GM19468 (cell line): ENCODE results near the gene FBXL14.

Experiments
- ATAC-seq: cut with Tn5 transposase; IDR thresholded peaks from one replicate; pipeline ENCODE4 v1.9.1; 2021; ENCODE audit warnings: mild to moderate bottlenecking, moderate library complexity, moderate number of reproducible peaks; ENCODE audit not compliant: unreplicated experiment; ENCODE audit errors: extremely low read depth

Gene FBXL14

GRCh38 chr12:1542599-1542998, 51.8 kb downstream of the FBXL14 start:
- ATAC-seq: no peak

DNA sequence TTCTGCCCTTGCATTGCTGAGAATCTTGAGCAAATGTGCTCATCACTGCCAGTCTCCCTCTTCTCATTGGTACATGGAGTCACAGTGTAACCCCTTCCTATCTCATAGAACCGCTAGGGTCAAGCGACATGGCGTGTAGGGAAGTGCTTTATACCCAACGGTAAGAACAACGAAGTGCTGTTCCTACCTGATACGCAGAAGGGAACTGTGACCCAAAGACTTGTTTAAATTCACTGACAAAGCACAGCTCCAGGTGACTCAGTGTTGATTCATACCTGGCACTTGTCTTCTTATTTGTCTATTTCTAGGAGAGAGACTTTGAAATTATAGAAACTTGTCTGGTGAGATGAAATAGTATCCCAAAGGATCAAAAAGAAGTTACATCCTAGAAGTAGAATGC, 53.7 kb downstream of the FBXL14 start:
- ATAC-seq: no peak

GRCh38 chr12:1539135-1539534, 55.2 kb downstream of the FBXL14 start:
- ATAC-seq: no peak

- no peak for ATAC-seq
Measured at GRCh38 chr12:1536817-1537216, 57.6 kb downstream of the FBXL14 start.

- peak; percentile 15 for ATAC-seq
Measured at GRCh38 chr12:1534748-1535147, 59.6 kb downstream of the FBXL14 start.

GRCh38 chr12:1533602-1534304, 60.6 kb downstream of the FBXL14 start:
- ATAC-seq: peak; percentile 35

GRCh38 chr12:1533205-1533601, 61.2 kb downstream of the FBXL14 start:
- no peak for ATAC-seq

- ATAC-seq: no peak
Measured at GRCh38 chr12:1532375-1533165, 61.8 kb downstream of the FBXL14 start.

- no peak for ATAC-seq
Measured at GRCh38 chr12:1531654-1532374, 62.6 kb downstream of the FBXL14 start.

- no peak for ATAC-seq
Measured at GRCh38 chr12:1531153-1531653, 63.2 kb downstream of the FBXL14 start.

GRCh38 chr12:1530592-1531152, 63.7 kb downstream of the FBXL14 start:
- no peak for ATAC-seq

DNA sequence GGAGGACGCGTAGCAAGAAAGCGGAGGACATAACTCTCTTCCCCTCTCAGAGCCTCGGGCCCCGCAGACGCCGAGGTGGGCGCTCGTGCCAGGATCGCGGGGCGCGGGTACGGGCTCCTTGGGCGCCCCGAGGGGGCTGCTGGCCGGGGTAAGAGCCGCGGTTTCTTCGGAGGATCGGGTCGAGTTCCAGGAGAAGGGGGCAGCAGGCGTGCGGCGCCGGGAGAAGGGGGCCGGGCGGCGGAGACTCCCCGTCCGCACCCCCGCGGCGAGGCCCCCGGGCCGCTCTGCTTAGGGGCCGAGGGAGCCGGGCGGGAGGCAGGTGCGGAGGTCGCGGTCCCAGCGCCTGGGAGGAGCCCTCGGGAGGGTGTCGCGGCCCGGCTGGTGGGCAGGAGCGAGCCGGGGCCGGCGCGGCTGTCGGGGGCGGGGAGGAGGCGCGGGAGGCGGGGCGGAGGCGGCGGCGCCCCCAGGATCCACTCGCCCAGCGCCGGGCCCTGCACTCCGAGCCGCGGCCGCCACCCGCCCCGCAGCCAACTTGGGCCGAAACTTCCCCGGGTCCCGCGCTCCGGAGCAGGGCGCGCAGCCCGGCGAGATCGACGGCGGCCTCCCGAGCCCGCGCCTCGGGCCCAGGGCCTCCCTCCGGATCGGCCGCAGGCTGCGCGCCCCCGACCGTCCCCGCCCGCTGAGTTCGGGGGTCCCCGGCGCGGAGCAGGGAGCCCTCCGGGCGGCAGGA, 64.4 kb downstream of the FBXL14 start:
- no peak for ATAC-seq

GRCh38 chr12:1529228-1529861, 65.0 kb downstream of the FBXL14 start:
- ATAC-seq: no peak

GRCh38 chr12:1528791-1529190, 65.6 kb downstream of the FBXL14 start:
- no peak for ATAC-seq

DNA sequence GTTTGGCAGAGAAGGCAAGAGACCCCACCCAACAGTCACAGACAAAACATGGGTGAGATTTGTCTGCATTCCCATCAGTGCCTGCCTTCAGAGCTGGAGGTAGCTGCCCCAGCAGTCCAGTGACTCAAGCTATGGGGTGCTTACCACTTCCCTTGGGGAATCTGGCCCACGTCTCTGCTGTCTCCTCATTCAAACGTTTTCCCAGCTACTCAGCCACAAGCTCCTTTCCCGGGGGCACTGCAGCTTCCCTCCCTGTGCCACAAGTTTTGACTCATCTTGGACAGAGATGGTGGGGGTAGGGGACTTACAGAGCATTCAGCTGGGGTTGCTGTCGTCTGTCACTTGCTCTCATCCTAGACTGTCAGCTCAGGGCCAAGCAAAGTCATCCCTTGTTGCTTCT, 66.6 kb downstream of the FBXL14 start:
- ATAC-seq: no peak

- ATAC-seq: no peak
Measured at GRCh38 chr12:1525858-1526257, 68.5 kb downstream of the FBXL14 start.

- ATAC-seq: no peak
Measured at GRCh38 chr12:1523558-1524050, 70.8 kb downstream of the FBXL14 start.

GRCh38 chr12:1523046-1523445, 71.3 kb downstream of the FBXL14 start:
- ATAC-seq: no peak

DNA sequence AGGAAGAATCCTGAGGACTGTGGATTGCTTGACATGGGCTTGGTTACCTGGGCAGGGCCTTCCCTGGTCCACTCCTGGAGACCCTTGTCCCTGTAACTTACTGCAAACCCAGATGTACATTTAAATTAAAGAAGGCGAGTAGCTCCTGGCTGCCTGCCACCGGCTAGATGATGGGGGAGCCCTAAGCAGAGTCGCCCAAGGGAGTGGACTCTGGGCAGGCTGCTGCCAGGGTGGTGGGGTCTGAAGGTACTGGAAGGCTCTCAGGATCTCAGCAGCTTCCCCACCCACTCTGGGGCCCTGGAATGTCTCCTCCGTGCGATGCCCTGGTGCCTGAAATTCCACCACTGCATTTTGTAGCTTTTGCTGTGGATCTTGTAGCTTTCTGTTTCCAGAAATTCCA, 74.7 kb downstream of the FBXL14 start:
- ATAC-seq: no peak
